Fibroblast of upper back skin (primary cell): ENCODE measurements around the gene U2AF1.
"Not testable (repeated sequence)": the region's sequence is repeated elsewhere in the genome, so short reads cannot be mapped to it uniquely, and the experiment has no call there.

Source experiments
- DNase-seq: peaks from one replicate; pipeline ENCODE4 v3.0.0-alpha.2; 2013

The U2AF1 gene, protein sequence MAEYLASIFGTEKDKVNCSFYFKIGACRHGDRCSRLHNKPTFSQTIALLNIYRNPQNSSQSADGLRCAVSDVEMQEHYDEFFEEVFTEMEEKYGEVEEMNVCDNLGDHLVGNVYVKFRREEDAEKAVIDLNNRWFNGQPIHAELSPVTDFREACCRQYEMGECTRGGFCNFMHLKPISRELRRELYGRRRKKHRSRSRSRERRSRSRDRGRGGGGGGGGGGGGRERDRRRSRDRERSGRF

GRCh38 chr21:43106965-43107793, at the start of gene U2AF1:
Gene U2AF1, minus strand, starts transcription at chr21:43107570. Its CDS starts 76 bp downstream, at chr21:43107494.
- peak; percentile 0 for DNase-seq

- not testable (repeated sequence) for DNase-seq
Measured at GRCh38 chr21:43153601-43154000, 46.2 kb upstream of the U2AF1 start.

DNA sequence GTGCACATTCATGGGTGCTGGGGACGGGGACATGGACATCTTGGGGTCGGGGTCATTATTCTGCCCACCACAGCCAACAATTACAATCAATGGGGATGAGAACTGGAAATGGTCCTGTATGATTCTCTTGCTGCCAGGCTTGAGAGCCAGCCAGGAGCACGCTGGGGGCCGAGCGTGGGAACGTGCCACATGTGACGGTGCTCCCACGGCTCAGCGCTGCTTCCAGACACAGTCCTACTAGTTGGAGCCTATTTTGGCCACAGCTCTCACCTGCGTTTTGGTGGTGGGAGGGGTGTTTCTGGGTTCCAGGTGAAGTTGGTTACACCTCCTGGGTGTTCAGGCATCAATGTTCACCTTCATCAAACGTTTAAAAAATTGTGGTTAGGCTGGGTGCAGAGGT, 42.0 kb upstream of the U2AF1 start:
- DNase-seq: not testable (repeated sequence)

DNA sequence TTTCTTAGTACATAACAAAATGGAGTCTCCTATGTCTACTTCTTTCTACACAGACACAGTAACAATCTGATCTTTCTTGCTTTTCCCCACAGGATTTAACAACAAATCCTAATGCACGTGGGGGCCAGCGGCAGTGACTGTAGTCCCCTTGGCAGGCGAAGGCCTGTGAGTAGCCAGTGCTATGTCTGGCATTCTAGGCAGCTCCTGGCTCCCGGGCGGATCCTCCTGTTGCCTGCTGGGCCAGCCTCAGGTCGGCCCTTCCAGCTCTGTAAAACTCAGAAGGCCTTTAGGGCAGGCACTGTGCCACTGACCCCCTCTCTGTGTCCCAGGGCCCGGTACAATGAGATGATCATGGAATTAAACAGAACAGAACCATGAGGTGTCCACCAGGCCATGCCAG, 40.6 kb upstream of the U2AF1 start:
- not testable (repeated sequence) for DNase-seq

DNA sequence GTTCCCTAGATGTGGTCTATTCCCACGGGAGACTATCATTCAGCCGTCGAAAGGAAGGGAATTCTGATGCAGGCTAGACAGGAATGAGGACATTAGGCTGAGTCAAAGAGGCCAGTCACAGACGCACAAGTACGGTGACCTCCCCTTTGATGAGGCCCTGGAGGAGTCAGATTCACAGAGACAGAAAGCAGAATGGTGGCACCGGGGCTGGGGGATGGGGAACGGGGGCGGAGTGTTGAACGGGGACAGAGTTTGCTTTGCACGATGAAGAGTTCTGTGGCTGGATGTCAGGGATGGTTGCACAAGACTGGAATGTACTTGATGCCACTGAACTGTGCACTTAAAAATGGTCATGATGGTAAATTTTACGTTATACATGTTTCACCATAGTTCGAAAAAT, 39.3 kb upstream of the U2AF1 start:
- not testable (repeated sequence) for DNase-seq

DNA sequence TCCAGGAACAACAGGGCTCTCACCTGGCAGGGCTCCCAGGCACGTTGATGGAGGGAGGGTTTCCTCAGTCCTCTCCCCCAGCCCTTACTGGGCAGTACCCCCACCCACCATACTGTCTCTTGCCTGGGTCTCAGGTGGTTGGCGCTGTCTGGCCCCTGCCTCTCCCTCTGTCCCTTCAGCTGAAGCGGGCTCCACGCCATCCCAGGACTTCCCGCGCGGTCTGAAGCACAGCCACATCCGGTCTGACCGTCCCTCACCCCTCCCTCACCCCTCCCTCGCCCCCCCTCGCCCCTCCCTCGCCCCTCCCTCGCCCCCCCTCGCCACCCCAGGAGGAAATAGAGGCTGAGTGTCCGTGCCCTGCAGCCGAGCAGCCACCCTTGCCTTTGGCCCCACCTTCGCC, 34.0 kb upstream of the U2AF1 start:
- DNase-seq: not testable (repeated sequence)

DNA sequence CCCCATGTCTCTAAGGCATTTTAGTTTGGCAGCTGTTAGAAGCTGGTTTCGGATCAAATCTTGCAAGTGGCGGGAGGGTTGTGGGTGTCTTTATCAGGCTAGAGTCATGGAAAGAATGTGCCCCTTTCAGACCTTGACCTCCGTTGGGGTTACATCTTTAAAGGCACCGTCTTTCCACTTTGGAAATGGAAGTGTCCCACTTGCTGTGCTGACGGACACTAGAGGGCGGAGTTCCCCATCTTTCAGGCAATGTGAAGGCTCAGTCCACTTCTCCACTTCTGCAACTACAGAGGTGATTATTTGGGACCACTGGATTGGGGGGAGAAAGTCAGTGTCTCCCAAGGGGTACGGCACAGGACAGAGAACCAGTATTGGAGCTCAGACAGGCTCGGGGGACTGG, 31.6 kb upstream of the U2AF1 start:
- not testable (repeated sequence) for DNase-seq

DNA sequence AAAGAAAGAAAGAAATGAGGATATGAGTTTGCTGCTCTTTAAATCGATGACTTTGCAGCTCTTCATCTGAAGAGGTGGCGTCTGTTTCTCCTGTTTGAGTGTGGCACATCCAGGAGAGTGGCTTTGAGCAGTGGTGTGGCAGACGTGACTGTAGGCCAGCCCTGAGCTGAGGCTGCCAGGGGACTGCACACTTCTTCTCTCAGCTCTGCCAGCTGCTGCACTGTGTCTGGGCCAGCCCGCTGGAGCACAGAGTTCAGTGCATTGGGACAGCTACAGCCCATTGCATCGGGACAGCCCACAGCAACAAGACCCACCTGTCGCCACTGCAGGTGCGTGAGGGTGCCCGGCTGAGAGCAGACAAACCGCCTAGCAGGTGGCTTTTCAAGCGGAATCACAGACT, 27.1 kb upstream of the U2AF1 start:
- not testable (repeated sequence) for DNase-seq

DNA sequence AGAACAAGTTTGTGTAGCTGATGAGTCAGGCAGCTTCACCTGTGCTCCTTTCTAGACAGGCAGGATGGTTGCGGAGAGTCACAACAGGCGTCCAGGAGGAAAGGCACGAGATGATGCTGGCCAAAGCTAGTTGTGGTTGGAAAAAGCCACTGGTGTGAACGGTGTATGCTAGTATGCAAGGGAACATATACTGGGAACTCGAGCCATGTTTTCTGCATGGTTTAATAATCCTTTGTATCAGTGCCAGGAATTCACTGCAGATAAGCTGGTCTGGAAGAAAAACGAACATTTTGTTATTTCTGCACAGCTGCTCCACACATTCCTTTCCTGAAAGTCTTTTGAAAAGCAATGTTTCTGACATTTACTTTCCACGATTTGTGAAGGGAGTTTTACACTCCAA, 22.7 kb upstream of the U2AF1 start:
- DNase-seq: not testable (repeated sequence)

DNA sequence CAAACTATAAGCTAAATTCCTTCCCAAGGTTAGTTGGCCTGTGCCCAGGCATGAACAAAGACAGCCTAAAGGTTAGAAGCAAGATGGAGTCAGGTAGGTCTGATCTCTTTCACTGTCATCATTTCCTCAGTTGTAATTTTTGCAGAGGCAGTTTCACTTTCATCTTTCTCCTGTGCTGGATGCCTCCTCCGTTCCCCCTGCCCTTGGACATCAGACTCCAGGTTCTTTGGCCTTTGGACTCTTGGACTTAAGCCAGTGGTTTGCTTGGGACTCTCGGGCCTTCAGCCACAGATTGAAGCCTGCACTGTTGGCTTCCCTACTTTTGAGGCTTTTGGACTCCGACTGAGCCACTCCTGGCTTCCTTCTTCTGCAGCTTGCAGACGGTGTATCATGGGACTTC, 8.6 kb upstream of the U2AF1 start:
- not testable (repeated sequence) for DNase-seq

- DNase-seq: not testable (repeated sequence)
Measured at GRCh38 chr21:43114483-43114882, 7.1 kb upstream of the U2AF1 start.

DNA sequence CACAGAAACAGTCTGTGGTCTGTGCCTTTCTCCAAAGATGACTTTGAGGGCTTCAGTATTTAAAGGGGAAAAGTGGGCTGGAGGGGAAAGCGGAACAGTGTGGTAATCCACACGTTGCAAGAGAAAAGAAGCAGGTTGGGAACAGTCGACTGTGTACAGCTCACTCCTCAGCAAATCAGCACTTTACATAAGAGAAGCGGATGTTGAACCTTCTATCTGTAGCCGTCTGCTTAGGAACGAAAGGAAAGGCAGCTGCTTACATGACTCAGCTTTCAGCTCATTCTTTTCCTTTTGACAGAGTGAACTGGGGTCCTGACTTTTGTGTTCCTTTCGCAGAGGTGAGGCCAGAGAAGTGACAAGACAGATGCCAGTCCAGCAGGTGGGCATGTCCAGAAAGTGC, 1.6 kb upstream of the U2AF1 start:
- DNase-seq: not testable (repeated sequence)

GRCh38 chr21:43108177-43108576, 807 bp upstream of the U2AF1 start:
- DNase-seq: not testable (repeated sequence)

GRCh38 chr21:43107794-43108137, 396 bp upstream of the U2AF1 start:
- DNase-seq: not testable (repeated sequence)

DNA sequence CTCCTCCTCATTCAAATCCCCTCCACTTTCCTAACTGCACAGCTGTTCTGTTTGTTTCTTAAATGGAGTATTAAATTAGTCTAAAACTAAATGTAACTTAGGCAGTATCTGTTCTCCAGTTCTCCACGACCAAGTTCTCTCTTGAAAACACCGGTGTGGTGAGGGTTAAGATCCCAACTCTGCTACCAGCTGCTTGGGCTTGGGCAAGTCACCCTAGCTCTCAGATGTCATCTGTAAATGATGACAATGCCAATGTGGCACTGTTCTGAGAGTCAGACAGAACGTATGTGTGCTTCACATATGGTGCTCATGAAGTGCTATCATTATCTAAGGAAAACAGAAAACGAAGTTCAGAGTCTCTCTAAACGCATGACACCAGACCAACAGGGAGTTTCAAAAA, 2.7 kb downstream of the U2AF1 start:
- not testable (repeated sequence) for DNase-seq

GRCh38 chr21:43102281-43102680, 5.1 kb downstream of the U2AF1 start:
- DNase-seq: not testable (repeated sequence)

DNA sequence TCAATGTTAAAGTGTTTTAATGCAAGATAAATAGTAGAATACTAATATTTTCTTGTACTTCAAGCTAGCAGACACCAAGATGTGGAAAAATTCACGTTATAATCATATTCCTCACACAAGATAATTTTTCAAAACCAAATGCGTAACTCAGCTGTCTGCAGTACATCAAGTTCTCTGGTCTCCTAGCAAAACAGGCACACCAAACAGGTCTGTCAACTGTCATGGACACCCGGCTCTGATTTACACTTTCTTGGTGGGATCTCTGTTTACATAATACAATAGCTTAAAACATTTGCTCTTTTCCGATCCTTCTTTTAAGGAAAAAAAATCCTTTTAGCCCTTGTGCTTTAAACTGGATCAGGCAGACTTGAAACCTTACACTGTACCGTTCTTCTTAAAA, 5.7 kb downstream of the U2AF1 start:
- DNase-seq: not testable (repeated sequence)

- not testable (repeated sequence) for DNase-seq
Measured at GRCh38 chr21:43101000-43101399, 6.4 kb downstream of the U2AF1 start.

DNA sequence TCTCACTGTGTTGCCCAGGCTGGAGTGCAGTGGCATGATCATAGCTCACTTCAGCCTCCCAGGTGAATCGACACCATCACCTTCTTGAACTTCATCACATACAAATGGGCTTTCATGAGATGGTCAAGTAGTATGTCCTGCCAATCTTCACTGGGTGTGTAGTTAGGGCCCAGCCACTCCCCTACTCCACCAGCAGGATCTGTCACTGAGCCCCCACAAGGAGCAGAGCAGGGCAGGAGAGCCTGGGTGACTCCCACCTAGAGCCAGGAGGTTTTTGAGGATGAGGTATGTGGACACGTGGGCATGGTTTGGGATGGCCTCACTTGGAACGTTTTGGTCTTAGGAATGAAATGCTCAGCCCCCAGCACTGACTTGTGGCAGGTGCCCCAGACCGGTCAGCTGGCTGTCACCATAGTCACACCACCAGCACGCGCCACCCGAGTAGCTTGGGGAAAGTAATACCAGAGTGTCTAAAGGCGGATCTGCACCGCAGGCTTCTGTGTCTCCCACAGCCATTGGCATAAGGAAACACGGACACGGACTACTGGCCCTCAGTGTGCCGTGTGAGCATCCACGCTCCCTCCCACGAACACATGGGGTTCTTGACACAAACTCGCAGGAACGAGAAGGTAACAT, 15.3 kb downstream of the U2AF1 start:
- DNase-seq: not testable (repeated sequence)

DNA sequence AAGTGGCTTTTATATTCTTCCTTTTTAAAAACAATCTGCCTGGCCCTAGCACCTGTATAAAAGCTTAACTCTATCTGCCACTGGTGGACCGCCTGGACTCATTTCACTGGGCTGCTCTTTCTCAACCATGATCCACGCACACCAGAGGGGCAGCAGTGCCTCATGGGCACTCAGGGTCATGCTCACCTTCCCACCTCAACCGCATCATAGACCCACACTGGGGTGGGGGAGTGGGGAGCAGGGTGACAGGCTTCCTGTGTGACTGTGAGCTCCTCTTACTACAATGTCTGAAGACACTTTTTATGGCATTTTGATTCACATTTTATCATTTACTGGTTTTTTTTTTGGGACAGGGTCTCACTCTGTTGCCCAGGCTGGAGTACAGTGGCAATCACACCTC, 16.4 kb downstream of the U2AF1 start:
- DNase-seq: not testable (repeated sequence)

DNA sequence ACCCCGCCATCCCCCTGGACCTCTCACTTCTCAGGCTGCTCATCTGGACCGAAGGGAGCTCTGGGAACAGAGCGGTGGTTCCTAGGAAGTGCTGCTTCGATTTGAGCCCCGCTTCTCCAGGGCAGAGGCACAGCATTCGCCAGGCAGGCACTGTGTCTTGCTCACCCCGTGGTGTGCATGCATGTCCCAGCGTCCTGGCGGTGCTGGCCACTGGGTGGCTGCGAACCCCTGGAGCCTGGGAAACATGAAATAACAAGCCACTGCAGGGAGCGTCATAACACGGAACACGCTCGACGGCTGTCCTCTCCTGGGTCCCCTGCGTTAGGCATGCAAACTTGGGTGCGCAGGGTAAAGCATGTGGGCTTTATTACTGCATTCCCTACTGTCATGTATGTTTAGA, 17.9 kb downstream of the U2AF1 start:
- DNase-seq: not testable (repeated sequence)

GRCh38 chr21:43082587-43083300, 24.6 kb downstream of the U2AF1 start:
- DNase-seq: not testable (repeated sequence)

GRCh38 chr21:43076643-43077042, 30.7 kb downstream of the U2AF1 start:
- not testable (repeated sequence) for DNase-seq
